HT1080 (cell line): Measurements from ENCODE around the gene INPP5A. TPM values are rescaled to one million over a fixed set of nuclear protein-coding genes. Genes with fewer than 3 reads are reported as not detected.
A peak's percentile ranks its signal among the peaks of the same experiment; 100 is the strongest.

Source experiments
- DNase-seq: peaks from one replicate; pipeline ENCODE4 v3.0.0-alpha.2; 2015; ENCODE audit warnings: low read depth
- total RNA-seq: library from RNA; depleted of rRNA; stranded (reverse); fragments of >200 nt; shearing (Covaris generic); gene quantifications from 2 replicates; pipeline ENCODE4 v1.2.3, GENCODE V29; 2014

Gene INPP5A
- total RNA-seq, 1 experiment from 2014 or later = 34.4 TPM

GRCh38 chr10:132578287-132578951, 40.8 kb downstream of the INPP5A start:
- DNase-seq = no peak

GRCh38 chr10:132579027-132579859, 41.7 kb downstream of the INPP5A start:
- no peak for DNase-seq

GRCh38 chr10:132580143-132580542, 42.6 kb downstream of the INPP5A start:
- no peak for DNase-seq

- DNase-seq = no peak
Measured at GRCh38 chr10:132580617-132581016, 43.0 kb downstream of the INPP5A start.

GRCh38 chr10:132582137-132582536, 44.5 kb downstream of the INPP5A start:
- DNase-seq = no peak

GRCh38 chr10:132582771-132583170, 45.2 kb downstream of the INPP5A start:
- DNase-seq = no peak

- DNase-seq = no peak
Measured at GRCh38 chr10:132583456-132583855, 45.9 kb downstream of the INPP5A start.

GRCh38 chr10:132584081-132584480, 46.5 kb downstream of the INPP5A start:
- DNase-seq = no peak

GRCh38 chr10:132585732-132586722, 48.4 kb downstream of the INPP5A start:
- DNase-seq = no peak

GRCh38 chr10:132586739-132587138, 49.2 kb downstream of the INPP5A start:
- no peak for DNase-seq

GRCh38 chr10:132587175-132587574, 49.6 kb downstream of the INPP5A start:
- DNase-seq = no peak

- no peak for DNase-seq
Measured at GRCh38 chr10:132588301-132589013, 50.9 kb downstream of the INPP5A start.

GRCh38 chr10:132589015-132589414, 51.4 kb downstream of the INPP5A start:
- DNase-seq = no peak

- no peak for DNase-seq
Measured at GRCh38 chr10:132589681-132590080, 52.1 kb downstream of the INPP5A start.

- DNase-seq = no peak
Measured at GRCh38 chr10:132590094-132590751, 52.6 kb downstream of the INPP5A start.

GRCh38 chr10:132590752-132591121, 53.1 kb downstream of the INPP5A start:
- no peak for DNase-seq

GRCh38 chr10:132591166-132591971, 53.8 kb downstream of the INPP5A start:
- DNase-seq = peak; percentile 33

GRCh38 chr10:132592790-132593383, 55.3 kb downstream of the INPP5A start:
- no peak for DNase-seq

GRCh38 chr10:132593389-132593788, 55.8 kb downstream of the INPP5A start:
- no peak for DNase-seq
